GM12801 (cell line): ENCODE data around the gene MYLK.

ENCODE experiments used
- CTCF ChIP-seq: IDR thresholded peaks from one replicate; pipeline ENCODE4 v1.5.1; 2011; ENCODE audit warnings: control low read depth; ENCODE audit not compliant: insufficient read length; ENCODE audit errors: extremely low read depth

The MYLK gene

GRCh38 chr3:123670743-123671142 lies 213.4 kb downstream of the MYLK start:
- TF ChIP-seq CTCF = no peak

GRCh38 chr3:123668906-123669305 lies 215.2 kb downstream of the MYLK start:
- no peak for TF ChIP-seq CTCF

- no peak for TF ChIP-seq CTCF
These were observed 216.3 kb downstream of the MYLK start for GRCh38 chr3:123667784-123668183.

- TF ChIP-seq CTCF = no peak
These were observed 219.4 kb downstream of the MYLK start for GRCh38 chr3:123664753-123665152.

- TF ChIP-seq CTCF = no peak
These were observed 220.2 kb downstream of the MYLK start for GRCh38 chr3:123663977-123664376.

GRCh38 chr3:123661973-123662372 lies 222.2 kb downstream of the MYLK start:
- TF ChIP-seq CTCF = no peak

GRCh38 chr3:123660900-123661299 lies 223.2 kb downstream of the MYLK start:
- no peak for TF ChIP-seq CTCF

- no peak for TF ChIP-seq CTCF
These were observed 223.9 kb downstream of the MYLK start for GRCh38 chr3:123660141-123660675.
